SK-N-SH (cell line): ENCODE results near the gene IFITM5.

Experiments
- CHD2 ChIP-seq: fragments of 150-350 bp; IDR thresholded peaks from 2 replicates; pipeline ENCODE4 v1.6.1; 2018; ENCODE audit warnings: low read length; ENCODE audit not compliant: partially characterized antibody
- EP300 ChIP-seq, 2 experiments: IDR thresholded peaks; 2 replicates each; pipeline versions ENCODE4 v1.4.0 to v1.6.1; 2012; ENCODE audit warnings: borderline replicate concordance in 1 of 2, low read depth in 1 of 2, low read length in 1 of 2
- EZH2phosphoT487 ChIP-seq: fragments of 200-600 bp; sonication (generic); IDR thresholded peaks from 2 replicates; pipeline ENCODE4 v1.6.1; 2017; ENCODE audit warnings: low read depth, mixed run types, mild to moderate bottlenecking, antibody characterized with exemption, moderate library complexity, borderline replicate concordance
- GABPA ChIP-seq: IDR thresholded peaks from 2 replicates; pipeline ENCODE4 v1.4.0; 2012; ENCODE audit warnings: low read depth, mild to moderate bottlenecking
- NFIC ChIP-seq: IDR thresholded peaks from 2 replicates; pipeline ENCODE4 v1.4.0; 2012; ENCODE audit warnings: borderline replicate concordance
- NRF1 ChIP-seq: IDR thresholded peaks from 2 replicates; pipeline ENCODE4 v1.6.1; 2012; ENCODE audit warnings: low read depth, mild to moderate bottlenecking, low read length
- POLR2AphosphoS5 ChIP-seq: IDR thresholded peaks from 2 replicates; pipeline ENCODE4 v1.6.1; 2012; ENCODE audit warnings: low read depth, low read length
- RCOR1 ChIP-seq: fragments of 150-350 bp; IDR thresholded peaks from 2 replicates; pipeline ENCODE4 v1.6.1; 2017; ENCODE audit warnings: antibody characterized with exemption, low read length
- SMC3 ChIP-seq: IDR thresholded peaks from 2 replicates; pipeline ENCODE4 v1.6.1; 2012; ENCODE audit warnings: low read depth, low read length, improper control_type of control experiment
- TEAD4 ChIP-seq: IDR thresholded peaks from 2 replicates; pipeline ENCODE4 v1.4.0; 2012; ENCODE audit warnings: mild to moderate bottlenecking, borderline replicate concordance; ENCODE audit not compliant: insufficient read depth
- YY1 ChIP-seq: IDR thresholded peaks from 2 replicates; pipeline ENCODE4 v1.4.0; 2012; ENCODE audit warnings: low read depth, mild to moderate bottlenecking
- TF ChIP-seq, protein P1 (sequence below): fragments of 200-600 bp; sonication (generic); IDR thresholded peaks from 2 replicates; pipeline ENCODE4 v1.6.1; 2017; ENCODE audit warnings: antibody characterized with exemption, mild to moderate bottlenecking, moderate library complexity
- TF ChIP-seq, protein P2 (sequence below): IDR thresholded peaks from 2 replicates; pipeline ENCODE4 v1.4.0; 2012; ENCODE audit warnings: low read depth

DNA sequence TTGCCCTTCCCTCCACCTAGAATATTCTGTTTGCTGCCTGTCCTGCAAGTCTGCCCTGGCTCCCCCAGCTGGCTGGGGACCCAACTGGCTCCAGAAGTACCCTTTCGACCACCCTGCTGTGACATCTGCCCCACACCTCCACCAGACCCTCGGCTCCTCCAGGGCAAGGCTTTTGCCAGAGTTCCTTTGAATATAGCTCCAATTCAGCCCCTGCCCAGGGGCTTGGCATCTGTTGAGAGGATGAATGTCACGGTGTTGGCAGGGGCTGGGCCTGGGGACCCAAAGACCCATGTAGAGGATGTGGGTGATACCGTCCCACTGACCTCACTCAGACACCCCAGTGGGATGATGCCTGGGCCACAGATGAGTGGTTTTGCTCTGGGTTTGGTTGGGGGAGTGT is 17.2 kb downstream of the IFITM5 start:
- TF ChIP-seq, protein P1, sequence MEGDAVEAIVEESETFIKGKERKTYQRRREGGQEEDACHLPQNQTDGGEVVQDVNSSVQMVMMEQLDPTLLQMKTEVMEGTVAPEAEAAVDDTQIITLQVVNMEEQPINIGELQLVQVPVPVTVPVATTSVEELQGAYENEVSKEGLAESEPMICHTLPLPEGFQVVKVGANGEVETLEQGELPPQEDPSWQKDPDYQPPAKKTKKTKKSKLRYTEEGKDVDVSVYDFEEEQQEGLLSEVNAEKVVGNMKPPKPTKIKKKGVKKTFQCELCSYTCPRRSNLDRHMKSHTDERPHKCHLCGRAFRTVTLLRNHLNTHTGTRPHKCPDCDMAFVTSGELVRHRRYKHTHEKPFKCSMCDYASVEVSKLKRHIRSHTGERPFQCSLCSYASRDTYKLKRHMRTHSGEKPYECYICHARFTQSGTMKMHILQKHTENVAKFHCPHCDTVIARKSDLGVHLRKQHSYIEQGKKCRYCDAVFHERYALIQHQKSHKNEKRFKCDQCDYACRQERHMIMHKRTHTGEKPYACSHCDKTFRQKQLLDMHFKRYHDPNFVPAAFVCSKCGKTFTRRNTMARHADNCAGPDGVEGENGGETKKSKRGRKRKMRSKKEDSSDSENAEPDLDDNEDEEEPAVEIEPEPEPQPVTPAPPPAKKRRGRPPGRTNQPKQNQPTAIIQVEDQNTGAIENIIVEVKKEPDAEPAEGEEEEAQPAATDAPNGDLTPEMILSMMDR: no peak
- TF ChIP-seq POLR2AphosphoS5: no peak
- no peak for TF ChIP-seq EZH2phosphoT487
- no peak for TF ChIP-seq TEAD4
- TF ChIP-seq RCOR1: no peak
- TF ChIP-seq CHD2: no peak
- TF ChIP-seq SMC3: no peak
- TF ChIP-seq NFIC: no peak
- TF ChIP-seq NRF1: no peak
- no peak for TF ChIP-seq EP300 (IDR thresholded peaks at IDR 0.05; ENCODE audit: borderline replicate concordance in 1 of 2, low read depth in 1 of 2, low read length in 1 of 2)
- TF ChIP-seq GABPA: no peak
- TF ChIP-seq, protein P2, sequence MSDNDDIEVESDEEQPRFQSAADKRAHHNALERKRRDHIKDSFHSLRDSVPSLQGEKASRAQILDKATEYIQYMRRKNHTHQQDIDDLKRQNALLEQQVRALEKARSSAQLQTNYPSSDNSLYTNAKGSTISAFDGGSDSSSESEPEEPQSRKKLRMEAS: no peak
- no peak for TF ChIP-seq YY1
